ENCODE data around the gene LMOD1.
A peak's percentile ranks its signal among the peaks of the same experiment; 100 is the strongest.
"Not testable (repeated sequence)": the region's sequence is repeated elsewhere in the genome, so short reads cannot be mapped to it uniquely, and the experiment has no call there.

The LMOD1 gene

DNA sequence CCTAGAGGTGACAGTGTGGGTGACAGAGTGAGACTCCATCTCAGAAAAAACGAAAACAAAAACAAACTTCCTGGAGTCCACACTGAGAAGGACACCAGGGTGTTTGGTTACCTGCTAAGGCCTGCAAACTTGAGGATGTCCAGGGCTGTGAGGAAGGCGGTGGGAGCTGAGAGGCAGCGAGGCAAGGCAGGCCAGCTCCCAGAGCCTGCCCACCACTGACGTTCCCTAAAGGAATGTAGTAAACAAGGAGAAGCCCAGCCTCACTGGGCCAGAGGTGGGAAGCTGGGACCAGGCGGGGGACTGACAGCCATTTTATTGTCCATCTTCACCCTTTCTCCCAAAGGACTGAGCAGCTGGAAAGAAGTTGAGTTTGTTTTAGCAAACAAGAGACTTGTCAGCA, 33.5 kb downstream of the LMOD1 start:
- no peak for DNase-seq

DNA sequence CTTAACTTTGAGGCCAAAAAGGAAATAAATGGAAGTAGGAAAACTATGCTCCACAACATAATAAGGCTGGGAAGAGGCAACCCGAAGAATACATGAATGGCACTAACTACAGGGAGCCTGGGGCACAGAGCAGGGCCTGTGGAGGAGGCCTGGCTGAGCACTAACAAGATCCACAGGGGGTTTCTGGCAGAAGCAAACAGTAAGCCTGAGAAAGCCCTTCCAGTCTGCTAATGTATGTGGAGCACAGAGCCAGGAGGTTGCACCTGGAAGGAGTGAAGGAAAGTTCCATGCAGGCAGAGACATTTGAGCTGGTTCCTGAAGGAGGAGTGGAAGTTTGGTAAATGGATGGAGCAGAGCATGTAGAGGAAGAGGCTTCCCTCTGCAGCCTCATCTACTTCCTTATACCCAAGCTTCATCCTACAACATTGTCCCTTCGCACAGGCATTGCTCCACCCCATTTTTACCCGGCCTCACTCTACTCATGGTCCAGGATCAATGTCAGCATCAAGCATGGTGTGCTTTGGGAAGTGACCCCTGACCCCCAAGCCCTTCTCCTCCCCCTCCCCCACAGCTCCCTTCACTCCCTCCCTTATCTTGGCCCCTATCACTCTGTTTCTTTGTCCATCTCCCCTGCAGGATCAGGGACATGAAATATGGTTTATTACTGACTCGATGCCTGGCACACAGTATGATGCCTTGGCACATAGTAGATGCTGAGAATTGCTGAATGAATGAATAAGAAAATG, 34.3 kb downstream of the LMOD1 start:
- no peak for DNase-seq

DNA sequence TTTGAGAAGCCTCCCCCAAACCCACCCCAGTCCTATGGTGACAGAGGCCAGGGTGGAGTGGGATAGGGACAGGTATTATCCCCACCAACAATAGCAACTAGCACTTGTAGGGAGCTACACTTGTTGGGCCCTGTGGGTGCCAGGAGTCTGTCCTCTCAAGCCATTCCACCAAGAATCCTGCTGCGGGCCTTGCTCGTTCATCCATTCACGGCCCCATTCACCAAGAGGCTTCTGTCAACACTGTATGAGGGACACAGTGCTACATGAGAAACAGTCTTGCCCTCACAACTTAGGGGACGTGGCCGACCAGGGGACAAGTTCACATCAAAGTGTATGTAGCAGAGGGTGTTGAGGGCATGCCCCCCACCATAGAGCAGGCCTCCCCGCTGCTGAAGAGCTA, 38.7 kb downstream of the LMOD1 start:
- no peak for DNase-seq

DNA sequence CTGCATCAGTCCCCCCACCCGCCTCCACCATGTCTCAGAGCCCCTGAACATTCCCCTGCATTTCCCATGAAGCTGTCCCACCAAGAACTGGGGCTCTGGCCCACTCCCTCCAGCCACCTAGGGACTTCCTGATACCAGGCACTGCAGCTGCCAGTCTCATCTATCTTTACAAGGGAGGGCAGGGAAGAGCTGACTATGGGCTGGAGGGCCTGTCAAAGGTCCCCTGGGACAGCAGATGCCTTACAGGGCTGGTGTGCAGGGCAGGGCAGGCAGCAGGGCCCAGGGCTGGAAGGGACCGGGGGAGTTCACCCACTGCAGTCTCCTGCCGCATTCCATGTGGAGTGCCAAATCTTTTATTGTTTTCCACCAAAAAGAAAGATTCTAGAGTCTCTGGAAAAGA, 40.0 kb downstream of the LMOD1 start:
- DNase-seq = no peak

DNA sequence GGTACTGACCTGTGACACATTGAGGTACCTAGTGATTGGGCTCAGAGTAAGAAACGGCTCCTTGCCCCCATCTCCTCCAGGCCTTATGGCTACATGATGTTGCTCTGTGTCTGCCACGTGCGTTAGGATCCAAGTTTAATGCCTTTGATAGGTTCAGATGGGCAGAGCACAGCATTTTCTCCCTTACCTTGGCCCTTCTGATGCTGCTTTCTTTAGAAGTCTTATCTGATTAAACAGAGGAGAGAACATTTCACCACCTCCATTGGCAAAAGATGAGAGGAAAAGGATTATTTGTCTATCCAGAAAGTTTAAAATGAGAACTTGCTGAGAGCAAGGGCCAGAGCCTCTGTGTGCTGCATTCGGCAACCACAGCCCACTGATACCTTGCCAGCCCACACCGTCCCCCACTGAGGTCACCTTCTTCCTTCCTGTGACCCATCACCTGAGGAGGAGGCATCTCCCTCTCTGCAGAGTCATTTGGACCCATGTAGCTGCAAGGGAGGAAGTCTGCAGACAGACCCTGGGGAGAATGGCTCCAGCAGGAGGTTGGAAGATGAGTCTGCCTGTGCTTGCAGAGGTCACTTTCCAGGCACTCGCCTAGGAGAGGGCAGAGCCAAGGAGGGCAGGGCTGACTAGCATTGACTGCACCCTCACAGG, 41.0 kb downstream of the LMOD1 start:
- no peak for DNase-seq

DNA sequence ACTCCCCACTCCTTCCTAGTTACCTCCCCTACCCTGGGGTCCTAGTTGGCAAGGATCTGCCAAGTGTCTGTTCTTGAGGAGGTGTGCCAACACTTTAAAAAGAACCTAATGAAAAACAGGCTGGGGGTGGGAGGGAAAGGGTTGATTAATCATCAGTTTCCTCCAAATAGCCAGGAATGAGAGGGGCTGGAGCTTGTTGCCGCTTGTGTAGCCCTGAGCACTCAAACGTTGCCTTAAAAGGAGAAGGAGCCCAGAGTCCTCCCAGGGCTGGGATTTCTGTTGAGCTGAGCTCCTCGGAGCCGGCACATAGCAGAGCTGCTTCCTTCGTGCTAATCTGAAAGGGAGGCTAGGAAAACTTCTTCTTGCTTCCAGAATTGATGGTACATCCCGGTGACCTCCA, 41.8 kb downstream of the LMOD1 start:
- no peak for DNase-seq

DNA sequence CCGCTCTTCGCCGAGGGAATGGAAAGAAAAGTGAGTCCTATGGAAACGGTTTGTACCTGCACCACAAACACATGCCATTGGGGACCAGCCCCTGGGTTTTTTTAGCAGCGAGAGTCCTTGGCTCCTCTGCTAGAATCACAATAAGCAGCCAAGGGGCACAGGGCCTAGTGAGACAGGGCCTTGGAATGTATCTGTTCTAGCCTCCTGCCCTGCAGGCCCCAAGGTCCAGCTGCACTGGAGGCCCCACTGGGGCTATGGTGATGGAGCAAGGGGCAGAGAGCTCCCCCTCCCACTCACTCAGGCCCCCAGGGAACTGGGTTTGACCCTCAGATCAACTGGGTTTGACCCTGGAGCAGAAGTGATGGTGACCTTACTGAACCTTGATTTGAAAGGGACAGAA, 43.2 kb downstream of the LMOD1 start:
- DNase-seq = no peak

DNA sequence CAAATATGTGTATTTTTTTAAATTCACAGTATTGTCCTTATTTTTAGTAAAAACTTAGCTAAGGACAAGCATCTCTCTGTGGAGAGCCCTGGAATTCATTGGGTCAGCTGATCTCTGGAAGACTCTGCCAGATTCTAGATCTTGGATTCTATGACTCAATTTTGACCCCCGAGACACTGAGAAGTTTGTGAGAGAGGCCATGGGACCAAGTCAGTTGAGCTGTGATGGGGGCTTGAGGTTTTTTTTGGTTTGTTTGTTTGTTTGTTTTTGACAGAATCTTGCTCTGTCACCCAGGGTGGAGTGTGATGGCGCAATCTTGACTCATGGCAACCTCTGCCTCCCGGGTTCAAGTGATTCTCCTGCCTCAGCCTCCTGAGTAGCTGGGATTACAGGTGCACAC, 44.1 kb downstream of the LMOD1 start:
- no peak for DNase-seq

DNA sequence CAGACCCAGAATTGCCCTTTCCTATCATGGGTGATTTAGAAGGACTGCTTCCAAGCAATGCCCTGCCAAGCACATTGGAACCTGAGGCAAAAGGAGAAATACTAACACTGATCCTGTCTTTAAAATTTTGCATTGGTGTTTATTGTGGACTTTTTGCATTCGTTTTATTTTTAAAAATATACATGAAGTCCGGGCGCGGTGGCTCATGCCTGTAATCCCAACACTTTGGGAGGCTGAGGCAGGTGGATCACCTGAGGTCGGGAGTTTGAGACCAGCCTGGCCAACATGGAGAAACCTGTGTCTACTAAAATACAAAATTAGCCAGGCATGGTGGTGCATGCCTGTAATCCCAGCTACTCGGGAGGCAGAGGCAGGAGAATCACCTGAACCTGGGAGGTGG, 45.3 kb downstream of the LMOD1 start:
- DNase-seq = not testable (repeated sequence)

DNA sequence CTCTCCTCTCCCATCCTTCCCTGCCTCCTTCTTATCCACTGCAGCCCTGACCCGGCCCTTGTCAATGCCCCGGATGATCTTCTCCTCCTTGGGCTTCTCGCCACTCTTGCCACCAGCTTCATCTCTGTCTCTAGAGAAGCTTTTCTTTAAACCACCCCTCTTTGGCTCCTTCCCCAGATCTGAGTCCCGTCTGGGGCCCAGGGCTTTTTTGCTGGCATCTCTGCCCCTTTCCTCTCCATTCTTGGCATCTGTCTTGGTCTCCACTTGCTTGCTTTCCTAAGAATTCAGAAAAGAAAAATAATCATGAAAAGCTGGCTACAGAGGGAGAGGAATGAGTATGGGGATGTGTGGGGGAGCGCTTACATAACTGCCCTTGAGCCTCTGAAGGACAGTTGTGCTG, 45.9 kb downstream of the LMOD1 start:
- DNase-seq = no peak

DNA sequence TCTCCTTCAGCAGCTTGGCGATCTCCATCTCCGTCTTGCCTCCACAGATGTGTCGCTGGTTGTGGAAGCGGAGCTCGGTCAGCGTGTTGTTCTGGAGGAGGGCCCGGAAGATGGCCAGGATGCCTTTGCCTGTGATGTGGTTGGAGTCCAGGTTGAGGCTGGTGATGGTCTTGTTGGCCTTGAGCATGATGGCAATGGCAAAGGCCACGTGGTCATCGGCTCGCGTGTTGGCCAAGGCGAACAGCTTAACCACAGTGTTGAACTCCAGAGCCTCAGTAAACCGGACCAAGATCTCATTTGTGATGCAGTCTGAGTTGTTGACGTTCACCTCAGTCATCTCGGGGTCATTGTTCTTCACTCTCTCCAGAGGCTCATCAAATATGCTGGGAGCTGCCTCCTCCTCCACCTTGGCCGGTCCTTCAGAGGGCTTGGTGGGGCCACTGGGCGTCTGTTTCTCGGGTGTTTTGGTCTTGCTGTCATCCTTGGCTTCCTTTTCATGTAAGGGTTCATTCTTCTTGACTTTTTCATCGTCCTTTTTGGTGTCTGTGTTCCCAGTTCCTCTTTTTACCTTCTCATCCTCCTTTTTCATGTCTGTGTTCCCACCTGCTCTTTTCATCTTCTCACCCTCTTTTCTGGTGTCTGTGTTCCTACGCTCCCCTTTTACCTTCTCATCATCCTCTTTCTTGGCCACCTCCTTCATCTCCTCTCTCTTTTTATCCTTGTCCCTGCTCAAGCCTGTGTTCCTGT, 46.5 kb downstream of the LMOD1 start:
- DNase-seq = no peak

DNA sequence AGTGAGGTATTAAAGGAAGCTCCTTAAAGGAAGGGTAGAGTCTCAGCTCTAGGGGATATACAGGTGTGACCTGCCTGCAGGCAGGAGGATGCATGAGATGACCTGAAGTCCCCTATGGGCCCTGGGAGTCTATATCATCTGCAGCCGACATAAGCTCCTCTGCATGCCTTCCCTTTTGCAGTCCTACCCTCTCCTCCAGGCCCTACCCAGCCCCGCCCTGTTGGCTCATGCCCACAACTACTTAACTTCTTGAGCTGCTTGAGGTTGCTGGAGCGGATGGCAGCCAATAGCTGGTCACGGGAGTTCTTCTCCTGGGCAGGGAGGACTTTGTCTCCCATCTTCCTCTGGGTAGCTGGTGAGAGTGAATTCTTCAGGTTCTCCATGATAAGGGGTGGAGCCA, 47.4 kb downstream of the LMOD1 start:
- DNase-seq = no peak

DNA sequence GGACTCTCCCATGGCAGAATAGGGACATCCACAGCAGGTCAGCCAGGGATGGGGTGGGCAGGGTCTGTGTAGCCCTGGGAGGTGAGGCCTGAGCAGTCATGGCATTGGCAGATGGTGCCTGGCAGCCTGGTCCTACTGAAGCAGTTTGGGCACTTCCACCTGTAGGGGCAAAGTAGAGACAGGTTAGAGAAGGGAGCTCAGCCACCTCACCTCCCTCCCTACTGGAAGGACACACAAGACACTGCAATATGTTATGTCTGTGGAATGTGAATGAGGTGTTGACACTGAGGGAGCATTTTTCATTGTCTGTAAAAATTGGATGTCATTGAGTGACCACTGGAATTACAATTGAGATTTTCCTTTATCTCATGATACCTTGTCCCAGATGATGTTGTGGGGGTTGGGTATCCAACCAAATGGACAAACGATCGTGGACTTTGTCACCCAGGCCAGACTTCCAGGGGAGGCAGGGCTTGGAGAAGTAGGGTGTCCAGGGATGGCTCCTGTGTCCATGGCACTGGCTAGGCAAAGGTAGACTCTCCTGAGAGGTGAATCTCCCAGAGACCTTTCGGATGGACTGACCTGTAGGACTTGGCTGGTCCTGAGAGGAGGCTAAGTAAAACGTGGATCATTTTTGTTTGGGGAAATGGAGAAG, 48.0 kb downstream of the LMOD1 start:
- no peak for DNase-seq

DNA sequence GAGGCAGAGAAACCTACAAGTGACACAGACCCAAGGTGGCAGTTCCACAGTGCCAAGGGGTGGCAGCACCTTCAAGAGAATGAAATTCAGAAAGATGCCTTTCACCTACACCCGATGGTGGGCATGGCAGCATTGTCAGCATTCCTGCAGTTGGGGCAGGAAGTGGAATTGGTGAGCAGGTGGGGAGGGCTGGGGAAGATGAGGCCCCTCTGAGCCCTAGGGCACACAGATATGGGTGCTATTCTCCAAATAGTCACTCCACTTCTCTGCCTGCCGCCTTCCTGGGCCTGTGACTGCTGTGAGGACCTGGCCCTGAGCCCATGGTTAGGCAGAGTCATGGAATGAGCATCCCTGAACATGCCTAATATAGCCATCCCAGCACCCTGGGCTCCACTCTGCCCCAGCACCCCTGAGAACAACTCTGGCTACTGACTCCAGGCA, 49.4 kb downstream of the LMOD1 start:
- no peak for DNase-seq

DNA sequence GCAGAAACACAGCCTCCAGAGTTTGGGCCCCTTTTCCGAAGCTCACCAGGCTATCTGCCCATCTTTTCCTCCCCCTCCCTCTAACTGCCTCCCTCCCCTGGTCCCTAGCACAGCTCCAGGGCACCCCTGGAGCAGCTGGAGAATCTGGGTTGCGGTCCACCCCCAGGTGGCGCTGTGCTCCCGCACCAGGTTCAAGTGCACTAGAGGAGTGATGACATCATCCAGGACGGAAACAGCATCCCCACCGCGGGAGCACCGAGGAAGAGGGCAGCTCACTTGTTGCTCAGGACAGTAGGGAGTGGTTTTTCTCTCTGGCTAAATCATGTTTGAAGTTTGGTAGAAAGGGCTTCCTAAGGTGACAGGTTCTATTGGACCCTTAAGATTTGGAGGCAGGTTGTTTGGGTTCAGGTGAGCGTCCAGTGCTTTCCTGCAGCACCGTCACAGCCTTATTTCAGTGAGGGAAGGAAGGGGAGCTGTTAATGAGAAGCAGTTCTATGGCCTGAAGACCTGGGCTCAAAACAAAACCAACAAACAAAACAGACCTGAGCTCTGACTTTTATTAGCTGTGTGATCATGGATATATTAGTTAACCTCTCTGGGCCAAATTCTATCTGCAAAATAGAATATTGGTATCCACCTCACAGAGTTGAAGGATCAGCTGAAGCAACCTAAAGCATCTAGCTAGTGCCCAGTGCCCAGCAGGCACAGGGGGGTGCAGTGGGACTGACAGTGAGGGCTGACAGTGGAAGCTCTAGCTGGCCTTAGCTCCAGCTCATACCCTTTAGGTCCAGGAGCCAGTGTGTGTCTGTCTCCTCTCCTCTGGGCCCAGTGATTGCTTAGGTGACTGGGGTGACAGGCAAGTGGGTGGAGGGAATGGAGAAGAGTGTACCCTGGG, 50.2 kb downstream of the LMOD1 start:
- peak; percentile 84 for DNase-seq

DNA sequence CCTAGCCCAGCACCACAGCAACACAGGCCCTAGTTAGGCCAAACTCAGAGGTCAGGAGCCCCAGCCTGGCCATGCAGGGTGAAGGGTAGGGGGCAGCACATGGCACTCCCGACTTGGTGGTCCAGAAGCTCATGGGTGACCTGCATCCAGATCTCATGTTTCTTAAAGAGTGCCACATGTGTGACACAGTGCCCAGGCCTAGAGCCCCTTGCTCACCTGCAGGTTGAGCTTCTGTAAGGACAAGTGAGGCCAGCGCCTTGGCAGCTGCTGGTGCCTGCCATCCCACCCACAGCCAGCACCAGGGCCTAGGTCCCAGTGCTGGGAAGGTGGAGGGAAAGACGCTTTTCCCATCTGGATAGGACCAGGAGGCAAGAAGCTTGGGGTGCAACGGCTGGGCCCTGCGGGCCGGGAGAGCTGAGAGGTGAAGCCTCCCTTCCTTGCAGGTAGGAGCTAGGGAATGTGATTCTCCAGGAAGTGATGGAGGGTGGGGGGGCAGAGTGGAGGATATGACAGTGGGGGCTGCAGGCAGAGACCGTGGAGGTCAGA, 51.2 kb downstream of the LMOD1 start:
- no peak for DNase-seq

DNA sequence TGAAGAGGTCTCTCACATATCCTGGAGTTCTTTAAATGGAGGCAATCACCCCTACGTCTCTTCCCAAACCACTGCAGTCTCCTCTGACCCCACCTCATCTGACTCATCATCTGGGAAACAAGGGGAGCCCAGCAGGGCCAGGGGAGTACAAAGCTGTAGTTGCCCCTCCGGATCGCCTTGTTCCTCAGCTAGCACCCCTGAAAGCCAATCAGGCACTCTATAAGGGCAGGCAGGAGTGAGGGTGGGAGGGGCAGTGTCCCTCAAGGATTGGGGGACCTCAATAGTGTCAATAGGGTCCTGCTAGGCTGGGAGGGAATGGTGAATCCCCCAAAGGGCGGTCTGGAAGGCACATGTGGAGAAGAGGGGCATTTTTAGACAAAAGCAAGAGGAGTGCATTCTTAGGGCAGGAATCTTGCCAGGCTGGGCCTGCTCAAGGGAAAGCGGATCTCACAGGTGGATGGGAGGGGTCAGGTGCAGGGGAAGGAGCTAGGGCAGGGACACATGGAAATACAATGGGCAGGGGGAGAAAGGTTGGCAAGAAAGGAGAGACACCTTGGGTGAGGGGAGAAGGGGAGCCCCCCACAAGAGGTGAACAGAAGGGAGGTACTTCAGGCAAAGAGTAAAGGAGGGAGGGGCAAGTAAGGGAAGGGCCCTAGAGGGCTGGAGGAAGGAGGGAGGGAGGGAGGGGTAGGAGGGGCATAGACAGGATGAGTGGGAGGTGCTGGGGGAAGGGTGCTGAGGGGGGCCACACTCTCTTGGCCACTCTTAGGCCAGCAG, 51.8 kb downstream of the LMOD1 start:
- DNase-seq = no peak

DNA sequence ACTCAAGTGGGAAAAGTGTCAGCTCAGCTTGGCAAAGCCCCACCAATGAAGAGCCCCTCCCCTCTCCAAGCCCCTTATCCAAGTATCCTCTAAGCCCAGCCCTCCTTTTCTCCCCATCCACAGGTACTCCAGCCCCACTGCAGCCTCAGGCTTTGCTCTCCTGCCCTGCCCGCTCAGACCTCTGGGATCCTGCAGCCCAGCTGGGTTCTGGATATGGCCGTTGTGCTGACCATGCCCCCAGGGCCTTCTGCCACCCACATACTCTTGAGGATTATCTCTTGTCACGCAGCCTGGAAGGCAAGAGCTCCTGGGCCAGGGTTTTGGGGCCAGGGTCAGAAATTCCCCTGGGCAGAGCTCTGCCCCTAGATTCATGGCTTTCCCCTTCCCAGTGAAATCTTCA, 52.9 kb downstream of the LMOD1 start:
- DNase-seq = no peak

DNA sequence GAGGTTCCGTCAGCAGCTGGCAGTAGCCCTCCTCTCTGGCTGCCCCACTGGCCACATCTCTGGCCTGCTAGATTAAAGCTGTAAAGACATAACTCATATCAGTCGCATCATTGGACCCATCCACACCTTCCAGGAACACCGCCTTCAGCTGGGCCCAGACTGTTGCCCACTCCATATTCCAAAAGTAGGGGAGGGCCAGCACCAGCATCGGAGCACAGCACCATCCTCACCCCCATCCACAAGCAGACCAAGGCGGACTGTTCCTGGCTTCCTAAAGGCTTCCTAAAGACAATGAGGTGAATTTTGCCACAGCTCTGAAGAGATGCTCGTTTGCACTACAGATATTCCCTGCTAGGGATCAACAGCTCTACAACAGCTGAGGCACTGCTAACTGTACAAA, 54.1 kb downstream of the LMOD1 start:
- DNase-seq = no peak

DNA sequence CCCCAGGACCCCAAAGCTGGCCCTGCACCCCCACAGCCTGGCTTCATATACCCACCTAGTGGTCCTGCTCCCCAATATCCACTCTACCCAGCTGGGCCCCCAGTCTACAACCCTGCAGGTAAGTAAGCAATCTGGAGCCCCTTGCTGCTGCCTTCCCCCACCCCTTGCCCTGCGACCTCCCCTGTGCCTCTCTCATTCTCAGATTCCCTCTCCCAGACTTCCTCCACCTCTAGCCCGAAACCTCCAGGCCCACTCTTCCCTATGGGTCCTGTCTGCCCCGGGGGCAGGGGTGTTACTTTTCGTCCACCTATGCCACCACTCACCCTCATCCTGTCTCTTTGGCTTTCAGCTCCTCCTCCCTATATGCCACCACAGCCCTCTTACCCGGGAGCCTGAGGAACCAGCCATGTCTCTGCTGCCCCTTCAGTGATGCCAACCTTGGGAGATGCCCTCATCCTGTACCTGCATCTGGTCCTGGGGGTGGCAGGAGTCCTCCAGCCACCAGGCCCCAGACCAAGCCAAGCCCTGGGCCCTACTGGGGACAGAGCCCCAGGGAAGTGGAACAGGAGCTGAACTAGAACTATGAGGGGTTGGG, 54.8 kb downstream of the LMOD1 start:
- DNase-seq = no peak

All from inflammatory macrophage treated with lipopolysaccharide for 4 hours (primary cell).